BJ (cell line): ENCODE results near the gene CSNK1G2. TPM values are rescaled to one million over a fixed set of nuclear protein-coding genes. Genes with fewer than 3 reads are reported as not detected.

Experiments
- CTCF ChIA-PET: fragments of 350-600 bp; formaldehyde crosslinking; extraction: SDS; loops from one replicate; lab custom pipeline; 2021; ENCODE audit warnings: antibody characterized with exemption, inconsistent platforms; lab: Yijun Ruan, JAX
- POLR2A ChIA-PET: fragments of 300-600 bp; sonication (Branson Sonifier 250); formaldehyde crosslinking; extraction: SDS; loops from one replicate; lab custom pipeline; 2021; ENCODE audit warnings: antibody characterized with exemption; lab: Charles Lee
- DNase-seq: peaks from one replicate; pipeline ENCODE4 v3.0.0-alpha.2; 2011; ENCODE audit warnings: low read depth
- H3K27me3 ChIP-seq: 2 replicates; pipeline ENCODE4 v1.6.0; 2011; ENCODE audit warnings: low read length; ENCODE audit not compliant: control insufficient read depth, insufficient read depth
- H3K36me3 ChIP-seq: 2 replicates; pipeline ENCODE4 v1.5.1; 2011; ENCODE audit warnings: low read length; ENCODE audit not compliant: control insufficient read depth, insufficient read depth
- H3K4me3 ChIP-seq: 2 replicates; pipeline ENCODE4 v1.5.1; 2011; ENCODE audit warnings: low read depth, mild to moderate bottlenecking, control low read depth, low read length
- CTCF ChIP-seq: IDR thresholded peaks from 2 replicates; pipeline ENCODE4 v1.5.1; 2011; ENCODE audit warnings: low read depth, mild to moderate bottlenecking, control low read depth, inconsistent platforms, low read length, moderate library complexity; ENCODE audit not compliant: insufficient read depth
- polyA plus RNA-seq: library from polyadenylated mRNA; depleted of rRNA; stranded (reverse); fragments of >200 nt; gene quantifications from 2 replicates; pipeline ENCODE4 v1.2.3, GENCODE V29; 2011

Gene CSNK1G2
- polyA plus RNA-seq, 1 experiment: 48.1 TPM

GRCh38 chr19:2014731-2015607, 74.0 kb downstream of the CSNK1G2 start:
- peaks cover 2% of the 10 kb centered on the region; the same call in 1 of the 2 replicates for H3K36me3 ChIP-seq
- H3K27me3 ChIP-seq: no peaks in the 10 kb centered on the region
- TF ChIP-seq CTCF: no peak
- peak overlapping the region; percentile 87 for H3K4me3 ChIP-seq
- CTCF ChIA-PET: no interaction called here
- DNase-seq: no peak
- POLR2A ChIA-PET: no interaction called here

DNA sequence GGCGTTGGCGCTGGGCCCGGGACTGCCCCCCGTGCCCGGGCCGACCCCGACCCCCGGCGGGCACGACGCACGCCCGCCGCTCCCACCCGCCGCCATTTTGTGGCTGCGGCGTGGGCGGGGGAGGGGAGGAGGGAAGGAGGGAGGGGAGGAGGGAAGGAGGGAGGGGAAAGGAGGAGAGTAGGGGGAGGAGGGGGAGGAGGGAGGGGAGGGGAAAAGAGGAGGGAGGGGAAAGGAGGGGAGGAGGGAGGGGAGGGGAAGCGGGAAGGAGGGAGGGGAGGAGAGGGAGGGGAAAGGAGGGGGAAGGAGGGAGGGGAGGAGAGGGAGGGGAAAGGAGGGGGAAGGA, 74.6 kb downstream of the CSNK1G2 start, which contains the start of gene BTBD2:
Gene BTBD2 (minus strand): TSS at position 107 of the 343 bp plus-strand sequence. CDS start 11 bp downstream, at position 96.
- POLR2A ChIA-PET: no interaction called here

DNA sequence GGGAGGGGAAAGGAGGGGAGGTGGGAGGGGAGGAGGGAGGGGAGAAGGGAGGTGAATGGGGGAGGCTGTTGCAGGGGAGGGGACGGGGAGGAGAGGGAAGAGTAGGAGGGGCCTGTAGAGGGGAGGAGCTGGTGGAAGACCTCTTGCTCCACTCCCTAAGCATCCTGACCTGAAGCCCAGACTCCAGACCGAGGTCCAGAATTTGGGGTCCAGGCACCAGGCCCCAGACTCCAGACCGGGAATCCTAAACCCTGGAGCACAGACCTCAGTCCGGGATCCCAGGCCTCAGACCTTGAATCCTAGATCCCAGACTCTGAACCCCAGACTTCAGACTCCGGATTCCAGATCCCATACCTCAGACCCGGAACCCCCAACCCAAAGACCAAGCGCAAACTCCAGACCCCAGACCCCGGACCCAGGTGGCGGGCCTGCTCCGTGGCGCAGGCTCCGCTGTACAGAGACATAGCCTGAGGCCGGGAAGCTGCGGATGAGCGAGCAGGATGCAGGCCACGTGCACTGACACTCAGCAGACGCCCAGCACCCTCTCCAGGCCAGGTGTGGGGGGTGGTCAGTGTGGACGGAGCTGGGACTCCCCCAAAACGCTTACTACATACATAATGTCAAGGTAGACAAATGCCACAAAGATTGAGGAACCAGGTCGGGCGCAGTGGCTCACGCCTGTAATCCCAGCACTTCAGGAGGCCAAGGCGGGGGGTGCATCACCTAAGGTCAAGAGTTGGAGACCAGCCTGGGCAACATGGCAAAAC, 75.3 kb downstream of the CSNK1G2 start:
- TF ChIP-seq CTCF: no peak
- DNase-seq: peak; percentile 15
- CTCF ChIA-PET: interaction anchor here (0.9 to 2.3 kb wide), 2 partner anchors 53 to 86 kb away, joined by 4 to 14 read pairs; no protein-coding TSS in a partner anchor
- Histone ChIP-seq H3K27me3 (no peaks in the 10 kb centered on the region), H3K36me3 (no peaks in the 10 kb centered on the region; the same call in 1 of the 2 replicates), H3K4me3 (peak overlapping the region; percentile 35)
- POLR2A ChIA-PET: interaction anchor here (0.7 kb wide), 1 partner anchor 974 kb away, joined by 6 read pairs; no protein-coding TSS in a partner anchor

More for the DNA sequence above, 74.6 kb downstream of the CSNK1G2 start, which contains the start of gene BTBD2:
- Histone ChIP-seq H3K36me3 (peaks cover 2% of the 10 kb centered on the region; the same call in 1 of the 2 replicates), H3K4me3 (peak within 1 kb of the TSS; percentile 87), H3K27me3 (no peaks in the 10 kb centered on the region)
- CTCF ChIA-PET: interaction anchor here (2.3 kb wide), 1 partner anchor 54 kb away, joined by 14 read pairs; no protein-coding TSS in a partner anchor
- TF ChIP-seq CTCF: no peak
- DNase-seq: no peak

DNA sequence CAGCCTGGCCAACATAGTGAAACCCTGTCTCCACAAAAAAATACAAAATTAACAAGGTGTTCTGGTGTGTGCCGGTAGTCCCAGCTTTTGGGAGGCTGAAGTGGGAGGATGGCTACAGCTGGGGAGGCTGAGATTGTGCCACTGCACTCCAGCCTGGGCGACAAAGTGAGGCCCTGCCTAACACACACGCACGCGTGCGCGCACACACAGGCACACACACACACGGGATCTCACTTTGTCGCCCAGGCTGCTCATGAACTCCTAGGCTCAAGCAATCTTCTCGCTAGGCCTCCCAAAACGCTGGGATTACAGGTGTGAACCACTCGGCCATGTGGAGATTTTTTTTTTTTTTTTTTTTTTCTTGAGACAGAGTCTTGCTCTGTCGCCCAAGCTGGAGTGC, 77.8 kb downstream of the CSNK1G2 start:
- no peak for DNase-seq
- H3K36me3 ChIP-seq: no peaks in the 10 kb centered on the region
- H3K27me3 ChIP-seq: no peaks in the 10 kb centered on the region
- CTCF ChIA-PET: interaction anchor here (1.4 to 2.8 kb wide), 6 partner anchors 40 to 88 kb away, joined by 5 to 31 read pairs (median 8); no protein-coding TSS in a partner anchor
- TF ChIP-seq CTCF: no peak
- POLR2A ChIA-PET: no interaction called here
- H3K4me3 ChIP-seq: no peak overlapping the region
